Measurements from ENCODE around the gene STAG1.
"Not testable (repeated sequence)": the region's sequence is repeated elsewhere in the genome, so short reads cannot be mapped to it uniquely, and the experiment has no call there.

STAG1 gene

GRCh38 chr3:136752172-136752421 lies at the start of gene STAG1:
TSS of gene STAG1 (minus strand) at chr3:136752378. CDS start at chr3:136630898, 121,480 bp downstream.
- no peak for DNase-seq

DNA sequence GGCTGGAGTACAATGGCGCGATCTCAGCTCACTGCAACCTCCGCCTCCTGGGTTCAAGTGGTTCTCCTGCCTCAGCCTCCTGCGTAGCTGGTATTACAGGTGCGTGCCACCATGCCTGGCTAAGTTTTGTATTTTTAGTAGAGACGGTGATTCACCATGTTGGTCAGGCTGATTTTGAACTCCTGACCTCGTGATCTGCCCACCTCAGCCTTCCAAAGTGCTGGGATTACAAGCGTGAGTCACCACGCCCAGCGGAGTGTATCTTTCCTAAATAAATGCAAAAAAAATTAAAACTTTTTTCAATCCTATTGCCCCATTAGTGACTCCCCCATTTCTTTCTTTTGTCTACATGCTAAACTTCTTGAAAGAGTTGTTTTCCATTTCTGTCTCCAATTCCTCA lies 49.0 kb upstream of the STAG1 start:
- DNase-seq, result not testable (repeated sequence)

DNA sequence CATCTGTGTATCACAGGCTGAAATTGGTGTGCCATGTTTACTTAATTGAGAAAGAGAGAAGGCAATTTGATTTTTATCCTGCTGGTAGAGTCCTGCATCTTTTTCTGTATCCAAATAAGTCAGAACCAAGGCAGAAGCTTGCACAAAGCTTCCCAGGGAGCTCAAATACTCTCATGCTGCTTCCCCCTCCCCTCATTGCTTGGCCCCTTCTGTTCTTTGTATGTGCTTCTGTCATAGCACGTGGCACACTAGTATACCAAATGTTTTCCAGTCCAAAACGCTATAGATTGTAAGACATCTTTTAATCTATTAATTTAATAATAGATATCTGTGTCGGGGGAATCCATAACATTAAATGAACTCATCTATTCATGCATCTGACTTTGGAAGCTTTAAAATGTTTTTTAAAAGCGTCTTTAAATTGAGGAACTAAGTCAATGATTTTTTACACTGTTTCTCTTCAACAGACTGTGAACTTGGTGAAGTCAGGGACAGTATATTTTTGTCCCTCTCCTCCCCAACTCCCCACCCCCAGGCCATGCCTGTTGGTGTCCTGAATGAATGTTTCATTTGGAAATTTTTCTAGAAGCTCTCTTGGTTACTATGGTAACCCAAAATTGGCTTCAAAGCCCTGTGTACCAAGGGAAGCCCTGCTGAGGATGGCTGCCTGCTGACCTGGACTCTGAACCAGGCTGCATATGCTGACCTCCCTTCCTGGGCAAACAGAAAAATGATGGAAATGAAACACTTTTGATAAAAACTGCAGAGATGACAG lies 40.6 kb upstream of the STAG1 start:
- DNase-seq, result no peak

- no peak for DNase-seq
Observed at GRCh38 chr3:136790786-136791185, 38.6 kb upstream of the STAG1 start.

DNA sequence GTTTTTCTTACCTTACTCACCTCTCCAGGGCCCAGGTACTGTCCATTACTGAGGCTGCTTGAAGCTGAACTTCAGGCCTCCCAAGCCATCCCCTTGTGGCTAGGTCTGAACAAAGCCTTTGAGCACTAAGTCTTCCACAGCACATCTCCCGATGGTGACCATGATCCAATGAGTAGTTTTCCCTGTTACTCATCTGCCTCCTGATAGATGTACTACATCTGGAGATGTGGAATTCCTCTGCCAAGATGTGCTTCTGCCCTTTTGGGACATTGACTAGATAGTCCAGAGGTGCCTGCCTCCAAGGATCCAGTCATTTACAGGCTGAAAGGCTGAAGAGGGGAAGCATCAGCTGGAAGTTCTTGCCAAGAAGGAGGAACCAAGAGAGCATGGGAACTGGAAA lies 37.8 kb upstream of the STAG1 start:
- no peak for DNase-seq

DNA sequence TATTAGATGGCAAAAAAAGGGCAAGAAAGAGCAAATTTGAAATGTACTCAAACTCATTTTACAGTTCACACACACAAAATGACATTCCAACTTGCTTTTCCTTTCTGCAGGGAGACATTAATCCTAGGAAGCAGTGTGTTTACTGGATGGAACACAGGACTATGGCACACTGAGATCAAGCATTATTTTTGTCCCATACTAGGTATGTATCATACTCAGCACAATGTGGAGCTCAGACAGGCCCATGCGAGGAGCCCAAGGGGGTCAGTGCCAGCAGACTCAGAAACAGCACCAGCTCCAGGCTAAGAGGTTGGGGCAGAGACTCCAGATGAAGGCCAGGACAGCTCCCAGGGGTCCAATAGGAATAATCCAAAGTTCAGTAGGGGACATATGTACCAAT lies 36.0 kb upstream of the STAG1 start:
- no peak for DNase-seq

DNA sequence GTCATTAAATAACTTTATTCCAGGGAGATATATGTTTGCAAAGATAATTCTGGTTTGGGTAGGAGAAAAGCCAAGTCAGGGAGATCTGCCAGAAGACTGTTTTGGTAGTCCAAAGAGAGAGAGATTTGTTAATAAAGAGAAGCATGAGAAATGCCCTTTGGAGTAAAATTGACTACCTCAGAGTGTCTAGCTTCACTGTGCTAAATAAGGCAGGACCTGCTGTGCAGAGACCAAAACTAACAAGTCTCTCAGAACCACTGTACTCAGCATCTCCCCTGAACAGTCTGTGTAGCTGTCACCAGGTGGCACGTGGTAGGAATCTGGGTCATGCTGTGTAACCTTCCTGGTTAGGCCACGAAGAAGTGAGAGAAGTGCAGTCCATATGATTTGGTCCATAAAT lies 35.2 kb upstream of the STAG1 start:
- DNase-seq, result peak; percentile 55

DNA sequence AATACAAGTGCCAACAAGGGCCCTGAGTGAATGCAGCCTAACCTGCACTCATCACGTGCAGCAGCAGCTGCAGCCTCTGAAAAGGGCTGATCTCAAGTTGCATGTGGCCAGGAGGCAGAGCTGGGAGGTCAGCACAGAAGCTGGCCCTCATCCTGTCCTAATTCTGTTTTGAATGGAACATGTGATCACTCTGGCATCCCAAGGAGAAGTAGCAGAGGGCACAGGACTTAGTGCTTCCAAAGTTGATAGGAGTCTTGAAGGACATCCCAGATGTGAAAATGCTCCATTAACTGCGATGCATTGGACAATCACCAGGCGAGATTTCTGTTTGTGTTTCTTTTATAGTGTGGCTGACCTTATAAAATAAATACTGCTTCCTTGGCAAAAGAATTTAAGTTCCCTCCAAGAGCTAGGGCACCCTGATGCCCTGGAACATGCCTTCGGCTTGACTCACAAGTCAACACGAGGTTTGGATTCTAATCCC lies 31.6 kb upstream of the STAG1 start:
- DNase-seq, result no peak

DNA sequence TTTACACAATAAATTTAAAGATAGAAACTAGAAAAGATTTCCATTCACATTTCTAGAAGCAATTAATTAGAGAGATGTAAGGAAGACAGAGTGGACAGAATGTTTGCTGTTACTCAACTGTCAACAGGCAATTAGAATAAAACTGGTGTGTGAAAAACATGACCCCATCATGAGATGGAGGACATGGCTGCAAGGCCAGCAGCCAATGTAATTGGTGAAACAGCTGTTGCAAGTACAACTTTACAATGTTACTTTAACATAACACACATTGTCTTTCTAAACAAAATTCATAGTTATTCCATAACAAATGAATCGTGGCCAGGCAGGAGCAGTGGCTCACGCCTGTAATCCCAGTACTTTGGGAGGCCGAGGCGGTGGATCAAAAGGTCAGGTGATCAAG lies 28.6 kb upstream of the STAG1 start:
- no peak for DNase-seq

DNA sequence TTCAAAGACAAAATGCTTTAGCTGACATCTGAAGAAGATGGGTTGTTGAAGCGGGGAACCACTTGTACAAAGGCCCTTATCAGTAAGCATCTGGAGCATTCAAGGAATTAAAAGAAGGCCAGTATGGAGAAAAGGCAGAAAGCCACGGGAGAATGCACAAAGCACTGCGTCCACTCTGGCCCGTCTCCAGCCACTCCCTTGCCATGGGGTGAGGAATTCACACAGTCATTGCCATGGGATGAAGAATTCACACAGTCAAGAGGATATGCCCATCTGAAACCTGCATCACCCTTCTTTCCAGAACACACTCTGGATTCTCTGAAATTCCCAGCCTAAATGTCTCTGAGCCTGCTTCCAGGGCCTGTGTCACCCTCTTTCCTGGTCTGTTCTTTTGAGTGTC lies 26.7 kb upstream of the STAG1 start:
- no peak for DNase-seq

GRCh38 chr3:136772709-136773108 lies 20.5 kb upstream of the STAG1 start:
- no peak for DNase-seq

DNA sequence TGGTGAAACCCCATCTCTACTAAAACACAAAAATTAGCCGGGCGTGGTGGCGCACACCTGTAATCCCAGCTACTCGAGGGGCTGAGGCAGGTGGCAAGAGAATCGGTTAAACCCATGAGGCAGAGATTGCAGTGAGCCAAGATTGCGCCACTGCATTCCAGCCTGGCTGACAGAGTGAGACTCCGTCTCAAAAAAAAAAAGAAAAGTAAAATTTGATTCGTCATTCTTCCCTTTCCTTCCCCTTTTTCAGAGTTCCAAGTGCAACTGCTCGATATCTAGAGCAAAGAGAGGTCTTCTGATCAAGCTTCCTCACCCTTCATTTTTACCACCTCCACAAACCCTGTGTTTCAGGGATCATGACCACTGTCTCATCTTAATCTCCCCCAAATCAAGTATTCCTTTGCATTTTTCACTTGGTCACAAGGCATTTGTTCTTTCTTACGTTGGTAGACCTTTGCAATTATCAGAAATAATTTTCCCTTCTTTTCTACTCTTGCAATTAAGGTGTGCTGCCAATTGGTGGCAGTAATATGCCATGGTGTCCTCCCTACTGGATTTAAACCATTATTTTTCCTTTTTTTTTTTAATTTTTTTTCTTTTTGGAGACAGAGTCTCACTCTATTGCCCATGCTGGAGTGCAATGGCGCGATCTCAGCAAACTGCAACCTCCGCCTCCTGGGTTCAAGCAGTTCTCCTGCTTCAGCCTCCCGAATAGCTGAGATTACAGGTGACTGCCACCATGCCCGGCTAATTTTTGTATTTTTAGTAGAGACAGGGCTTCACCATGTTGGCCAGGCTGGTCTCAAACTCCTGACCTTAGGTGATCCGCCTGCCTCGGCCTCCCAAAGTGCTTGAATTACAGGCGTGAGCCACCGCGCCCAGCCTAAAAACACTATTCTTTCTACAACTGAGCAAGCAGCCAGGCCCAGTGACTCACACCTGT lies 6.3 kb upstream of the STAG1 start:
- DNase-seq, result peak; percentile 14

- no peak for DNase-seq
Observed at GRCh38 chr3:136755192-136755591, 3.0 kb upstream of the STAG1 start.

DNA sequence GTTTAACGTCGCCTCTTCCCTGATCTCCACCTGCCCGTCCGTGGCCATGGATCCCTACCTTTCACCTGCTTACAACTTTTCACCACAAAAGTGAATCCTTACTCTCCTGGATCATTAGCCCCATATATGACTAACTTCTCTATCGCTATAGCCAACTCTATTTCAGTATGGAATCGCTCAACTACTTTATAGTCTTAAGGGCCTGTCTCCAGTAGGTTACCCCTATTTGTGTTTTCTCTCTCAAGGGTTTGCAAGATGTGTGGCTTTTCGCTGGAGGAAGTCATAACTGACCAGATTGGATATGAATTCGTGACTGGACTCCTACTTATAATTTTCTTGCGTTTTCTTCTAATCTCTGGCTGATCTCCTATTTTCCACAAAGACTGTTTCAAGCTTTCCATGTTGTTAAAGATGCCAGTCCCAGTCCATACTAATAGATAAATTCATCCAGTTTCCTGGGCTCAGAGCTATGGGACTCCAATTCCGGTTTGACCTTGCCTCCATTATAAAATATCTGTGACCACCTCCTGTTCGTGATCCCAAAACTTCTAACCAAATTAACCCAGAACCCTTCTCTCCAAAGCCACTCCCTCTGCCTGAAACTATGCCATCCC lies 1.3 kb upstream of the STAG1 start:
- DNase-seq, result peak; percentile 4

GRCh38 chr3:136752422-136753325 lies 496 bp upstream of the STAG1 start:
- peak; percentile 99 for DNase-seq

DNA sequence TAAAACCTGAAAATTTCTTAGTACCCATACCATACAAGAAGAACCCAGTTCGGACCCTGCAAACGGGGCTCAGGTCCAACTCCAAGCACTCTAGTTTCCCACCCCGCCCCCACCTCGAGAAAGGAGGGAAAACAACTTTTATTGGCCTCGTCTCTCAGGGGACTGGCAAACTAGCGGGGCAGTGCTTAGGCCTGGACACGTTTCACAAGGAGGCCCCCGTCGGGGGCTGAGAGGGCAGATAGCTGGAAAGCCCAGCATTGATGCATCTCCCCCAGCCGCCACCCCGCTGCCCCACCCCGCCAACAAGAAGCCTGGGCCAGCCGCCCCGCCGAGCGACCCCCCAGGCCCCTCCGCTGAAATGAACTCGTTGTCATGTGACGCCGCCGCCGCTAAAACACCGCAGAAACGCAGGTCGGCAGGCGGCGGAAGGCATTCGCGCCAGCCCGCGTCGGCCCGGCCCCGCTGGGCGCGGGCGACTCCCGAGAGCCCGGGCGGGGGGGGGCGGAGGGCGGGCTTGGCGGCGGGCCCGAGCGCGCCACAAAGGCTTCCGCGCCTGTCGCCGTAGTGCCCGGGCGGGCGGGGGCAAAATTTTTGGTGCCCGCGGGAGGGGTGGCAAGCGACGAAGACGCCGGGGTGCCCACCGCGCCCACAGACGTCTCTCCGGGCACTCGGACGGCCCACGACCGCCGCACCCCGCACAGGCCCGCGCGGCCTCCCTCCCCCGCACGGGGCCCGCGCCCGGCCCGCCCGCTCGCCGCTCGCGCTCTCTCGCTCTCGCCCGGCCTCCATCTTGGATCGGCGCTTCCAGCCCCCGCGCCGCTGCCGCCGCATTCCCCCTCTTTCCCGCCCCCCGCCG lies 634 bp downstream of the STAG1 start:
- peak; percentile 68 for DNase-seq

GRCh38 chr3:136750897-136751315 lies 1.3 kb downstream of the STAG1 start:
- no peak for DNase-seq

- peak; percentile 31 for DNase-seq
Observed at GRCh38 chr3:136750209-136750896, 1.8 kb downstream of the STAG1 start.

- DNase-seq, result not testable (repeated sequence)
Observed at GRCh38 chr3:136749602-136750001, 2.6 kb downstream of the STAG1 start.

GRCh38 chr3:136749091-136749490 lies 3.1 kb downstream of the STAG1 start:
- DNase-seq, result no peak

- no peak for DNase-seq
Observed at GRCh38 chr3:136745916-136746315, 6.3 kb downstream of the STAG1 start.
